GM19193 (cell line): Measurements from ENCODE around the gene PHACTR1.

ENCODE experiments used
- POLR2A ChIP-seq: IDR thresholded peaks from 4 replicates; pipeline ENCODE4 v1.6.1; 2011; ENCODE audit not compliant: insufficient read depth, insufficient read length; ENCODE audit errors: extremely low read depth

The PHACTR1 gene

DNA sequence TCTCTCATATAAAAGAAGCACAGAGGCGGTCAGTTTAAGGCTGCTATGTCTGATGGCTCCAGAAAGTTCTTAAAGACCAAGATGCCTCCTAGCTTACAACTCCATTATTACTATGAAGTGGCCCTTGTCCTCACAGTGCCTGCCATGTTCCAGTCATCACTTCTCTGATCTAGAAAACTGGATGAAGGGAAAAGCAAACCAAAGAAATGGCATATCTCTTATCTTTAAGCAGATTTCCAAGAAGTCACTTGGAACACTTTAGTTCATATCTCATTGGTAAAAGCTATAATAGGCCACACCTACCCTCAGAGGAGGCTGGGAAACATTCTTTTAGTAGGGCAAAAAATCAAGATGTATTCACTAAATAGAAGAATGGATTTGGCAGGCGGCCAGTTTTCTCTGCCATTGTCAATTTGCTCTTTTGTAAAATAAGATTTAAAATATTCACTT lies 322.2 kb downstream of the PHACTR1 start:
- TF ChIP-seq POLR2A: no peak

- TF ChIP-seq POLR2A: no peak
Measured at GRCh38 chr6:13044390-13044789, 327.8 kb downstream of the PHACTR1 start.

GRCh38 chr6:13044896-13045295 lies 328.3 kb downstream of the PHACTR1 start:
- TF ChIP-seq POLR2A: no peak

DNA sequence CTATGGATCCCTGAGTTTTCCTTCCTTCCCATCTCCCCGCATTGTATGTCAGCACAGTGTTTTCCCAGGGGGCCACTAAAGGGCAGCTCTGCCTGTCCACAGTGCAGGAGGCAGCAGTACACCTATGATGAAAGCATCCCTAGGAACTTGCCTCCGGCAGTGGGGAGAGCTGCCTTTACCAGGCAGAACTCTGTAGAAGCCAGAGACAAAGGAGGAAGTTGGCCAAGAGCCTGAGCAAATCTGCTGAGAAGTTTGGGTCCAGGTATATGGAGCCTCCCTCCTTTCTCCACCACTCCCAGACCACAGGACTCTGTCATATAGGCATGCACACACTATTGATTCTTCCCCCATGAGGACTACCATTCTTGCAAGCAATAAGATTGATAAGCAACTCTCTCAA lies 329.1 kb downstream of the PHACTR1 start:
- no peak for TF ChIP-seq POLR2A

- no peak for TF ChIP-seq POLR2A
Measured at GRCh38 chr6:13046084-13046483, 329.5 kb downstream of the PHACTR1 start.

DNA sequence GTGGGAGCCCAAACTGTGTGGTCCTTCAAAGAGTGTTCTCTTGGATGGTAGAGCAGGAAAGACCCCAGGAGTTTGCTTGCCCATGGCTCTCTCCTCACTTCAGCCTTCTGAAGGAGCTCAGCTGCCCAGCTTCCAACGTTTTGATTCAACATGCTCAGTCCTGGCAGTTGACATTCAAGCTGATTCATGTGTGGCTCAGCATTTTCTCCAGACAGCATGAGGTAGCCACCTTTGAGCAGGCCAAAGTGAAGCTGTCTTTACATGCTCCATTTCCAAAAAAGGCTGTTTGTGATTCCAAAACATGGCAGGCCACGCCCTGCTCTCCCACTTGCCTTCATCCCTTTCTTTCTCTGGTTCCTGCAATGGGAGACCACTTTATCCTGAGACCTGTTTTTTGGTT lies 331.5 kb downstream of the PHACTR1 start:
- TF ChIP-seq POLR2A: no peak

DNA sequence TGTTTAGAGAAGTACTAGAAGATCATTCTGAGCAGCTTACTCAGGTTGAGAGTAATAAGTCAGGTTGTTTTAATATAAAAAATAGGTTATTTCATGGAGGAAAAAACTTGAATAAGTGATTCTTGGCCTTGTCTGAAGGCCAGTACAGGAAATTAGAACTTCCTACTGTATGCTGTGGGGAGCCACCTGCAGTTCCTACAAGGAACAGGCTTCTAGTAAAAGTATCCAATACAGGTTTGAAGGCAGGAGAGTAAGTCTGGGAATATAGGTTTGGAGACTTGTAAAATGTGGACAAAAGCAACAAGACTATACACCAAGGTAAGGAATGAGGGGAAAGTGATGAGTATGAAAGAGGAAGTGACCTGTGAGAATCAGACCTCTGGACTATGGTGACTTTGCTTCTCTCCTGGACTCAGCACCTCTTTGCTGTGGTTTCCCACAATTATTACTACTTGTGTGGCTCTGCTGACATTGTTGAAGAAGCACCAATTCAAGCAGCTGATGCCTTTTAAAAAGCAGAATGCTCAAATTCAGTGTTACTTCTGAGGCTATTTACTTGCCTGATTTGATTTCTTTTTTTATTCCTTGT lies 333.2 kb downstream of the PHACTR1 start:
- no peak for TF ChIP-seq POLR2A

DNA sequence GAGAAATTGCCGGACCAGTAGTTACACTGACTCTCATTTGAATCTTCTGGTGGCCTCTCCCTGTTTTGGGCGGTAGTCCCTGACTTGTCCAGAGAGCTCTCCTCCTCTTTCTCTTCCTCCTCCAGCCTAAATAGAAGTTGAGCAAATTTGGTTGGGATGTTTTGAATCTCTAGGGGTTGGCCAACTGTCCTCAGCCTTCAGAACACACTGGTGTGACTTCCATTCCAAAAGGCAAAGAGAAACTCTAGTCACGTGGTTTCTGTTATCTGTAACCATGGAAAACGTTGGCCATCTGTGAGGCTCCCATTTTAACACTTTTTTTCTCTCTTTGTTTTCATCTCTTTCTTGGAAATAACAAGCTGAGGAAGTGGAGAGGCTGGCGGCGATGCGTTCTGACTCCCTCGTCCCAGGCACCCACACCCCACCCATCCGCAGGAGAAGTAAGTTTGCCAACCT lies 336.5 kb downstream of the PHACTR1 start:
- TF ChIP-seq POLR2A: no peak

- TF ChIP-seq POLR2A: no peak
Measured at GRCh38 chr6:13058051-13058450, 341.5 kb downstream of the PHACTR1 start.

DNA sequence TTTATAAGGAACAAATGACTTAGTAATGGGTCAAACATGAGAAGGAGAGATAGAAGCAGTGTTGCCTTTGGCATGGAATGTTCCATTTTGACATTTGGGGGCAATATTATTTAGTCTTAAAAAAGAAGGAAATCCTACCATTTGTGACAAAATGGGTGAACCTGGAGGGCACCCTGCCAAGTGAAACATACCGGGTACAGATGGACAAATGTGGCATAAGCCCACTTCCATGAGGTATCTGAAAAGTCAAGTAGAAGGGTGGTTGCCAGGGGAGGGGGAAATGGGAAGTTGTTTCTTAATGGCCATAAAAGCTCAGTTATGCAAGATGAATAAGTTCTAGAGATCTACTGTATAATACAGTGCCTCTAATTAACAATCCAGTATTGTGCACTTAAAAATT lies 342.5 kb downstream of the PHACTR1 start:
- no peak for TF ChIP-seq POLR2A

- no peak for TF ChIP-seq POLR2A
Measured at GRCh38 chr6:13063300-13063918, 346.8 kb downstream of the PHACTR1 start.

GRCh38 chr6:13065581-13065980 lies 349.0 kb downstream of the PHACTR1 start:
- no peak for TF ChIP-seq POLR2A

DNA sequence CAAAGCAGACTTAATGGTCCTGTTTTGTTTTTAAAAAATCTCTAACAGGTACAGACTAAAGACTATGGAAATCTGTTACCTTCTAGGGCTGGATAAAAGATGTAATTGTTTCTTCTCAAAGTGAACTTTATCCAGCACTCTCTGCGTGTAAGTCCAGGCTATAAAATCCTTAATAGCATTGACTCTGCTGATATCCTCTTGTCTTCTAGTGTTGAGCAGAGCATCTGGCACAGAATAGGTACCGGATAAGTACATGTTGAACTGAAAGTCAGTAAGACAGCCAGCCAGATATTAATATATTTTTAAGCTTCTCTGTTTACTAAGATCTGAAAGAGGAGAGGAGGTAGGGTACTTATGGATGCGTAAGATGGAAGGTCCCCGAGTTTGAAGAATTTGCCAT lies 349.5 kb downstream of the PHACTR1 start:
- no peak for TF ChIP-seq POLR2A

- TF ChIP-seq POLR2A: no peak
Measured at GRCh38 chr6:13066820-13067219, 350.3 kb downstream of the PHACTR1 start.

GRCh38 chr6:13068586-13069210 lies 352.1 kb downstream of the PHACTR1 start:
- TF ChIP-seq POLR2A: no peak
